ENCODE results near the gene MAD1L1.

The MAD1L1 gene

DNA sequence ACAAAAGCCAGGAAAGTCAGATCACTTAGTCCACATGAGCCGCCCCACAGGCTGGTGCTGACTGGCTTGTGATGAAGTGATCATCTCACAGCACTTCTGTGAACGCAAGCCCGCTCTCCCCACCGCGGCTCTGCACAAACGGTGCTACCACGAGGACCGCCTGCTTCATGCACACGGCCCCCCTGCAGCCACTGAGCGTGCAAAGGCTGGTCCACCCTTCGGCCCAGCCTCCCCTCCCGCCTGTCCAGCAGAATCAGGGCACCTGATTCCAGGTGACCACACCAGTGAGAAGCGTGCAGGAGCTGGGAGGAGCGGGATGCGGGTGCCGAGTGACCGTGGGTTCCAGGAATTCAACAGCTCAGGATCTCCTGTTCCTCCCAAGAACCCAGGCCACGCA lies 32.2 kb downstream of the MAD1L1 start:
- DNase-seq (ENCODE audit: low spot score) = no peak

DNA sequence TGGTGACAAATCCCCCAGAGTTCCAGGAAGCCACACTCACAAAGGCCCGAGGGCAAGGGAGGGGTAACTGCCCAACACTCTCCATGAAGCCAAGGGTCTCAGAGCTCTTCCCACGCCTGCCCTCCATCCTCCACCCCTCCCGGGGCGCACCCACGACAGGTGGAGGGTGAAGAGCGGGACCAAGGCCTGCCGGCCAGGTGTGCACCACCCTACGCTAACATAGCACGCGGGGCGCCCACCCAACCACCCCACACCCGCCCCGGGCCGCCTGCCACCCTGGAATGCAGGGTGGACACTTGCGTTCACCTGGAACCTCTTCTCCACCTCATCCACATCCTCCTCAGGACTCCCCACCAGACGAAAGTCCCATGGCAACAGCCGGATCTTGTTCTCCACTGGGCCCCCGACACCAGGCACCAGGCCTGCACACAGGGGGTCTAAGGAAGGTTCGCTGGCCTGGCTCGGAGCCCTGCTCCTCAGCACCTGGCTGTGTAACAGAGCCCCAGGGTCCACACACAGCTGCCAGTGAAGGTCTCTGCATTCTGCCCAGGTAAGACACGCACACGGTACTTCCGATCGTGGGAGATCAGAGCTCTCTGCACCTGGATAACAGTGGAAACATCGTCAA lies 32.7 kb downstream of the MAD1L1 start:
- DNase-seq (ENCODE audit: low spot score) = no peak

DNA sequence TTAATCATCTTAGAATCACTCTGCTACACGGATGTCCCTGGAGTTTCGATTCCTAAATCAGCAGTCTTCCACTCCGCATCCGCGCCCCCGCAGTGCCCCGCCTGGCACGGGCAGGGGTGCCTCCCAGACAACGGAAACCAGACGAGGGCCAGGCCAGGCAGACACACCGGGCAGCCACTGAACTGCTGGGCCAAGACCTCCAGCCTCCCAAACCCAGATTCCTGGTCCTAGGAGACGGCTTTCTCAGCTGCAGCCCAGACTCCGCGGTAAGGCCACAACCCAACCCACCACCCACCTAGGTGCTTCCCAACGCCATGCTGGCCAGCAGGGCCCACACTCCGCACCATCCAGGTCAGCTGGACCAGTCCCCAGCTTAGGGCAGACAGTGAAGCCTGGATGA lies 33.2 kb downstream of the MAD1L1 start:
- no peak for DNase-seq (ENCODE audit: low spot score)

DNA sequence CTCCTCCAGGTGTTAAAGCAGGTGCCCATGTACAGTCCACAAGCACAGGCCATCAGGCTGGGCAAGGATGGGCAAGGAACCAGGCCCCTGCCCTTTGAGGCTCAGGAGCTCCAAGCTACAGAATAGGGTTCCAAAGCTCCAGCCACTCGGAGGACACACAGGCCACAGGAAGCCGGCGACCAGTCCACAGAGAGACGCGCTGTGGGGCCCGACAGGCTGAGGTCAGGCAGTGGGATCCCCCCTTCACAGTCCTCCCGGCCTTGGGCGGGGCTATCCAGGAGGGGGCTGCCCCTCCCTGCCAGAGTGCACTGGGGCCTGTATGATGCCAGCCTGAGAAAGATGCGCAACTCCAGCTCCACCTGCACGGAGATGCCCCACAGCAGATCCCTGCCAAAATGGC lies 34.0 kb downstream of the MAD1L1 start:
- DNase-seq (ENCODE audit: low spot score) = no peak

DNA sequence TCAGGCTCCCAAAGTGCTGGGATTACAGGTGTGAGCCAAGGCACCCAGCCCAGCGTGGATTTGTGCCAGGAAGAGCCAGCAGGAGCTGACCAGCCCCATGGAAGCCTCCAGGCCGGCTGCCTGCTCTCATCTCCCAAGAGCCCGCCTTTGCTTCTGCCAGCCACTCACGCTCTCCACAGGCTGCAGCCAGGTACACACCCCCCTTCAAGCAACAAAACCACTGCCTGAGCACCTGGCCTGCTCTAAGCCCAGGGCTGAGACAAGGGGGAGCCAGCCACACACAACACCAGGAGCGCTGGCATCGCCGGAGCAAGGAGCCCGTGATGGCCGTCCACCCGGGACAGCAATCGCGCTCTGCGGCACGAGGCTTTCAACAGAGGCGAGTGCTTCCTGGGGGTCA lies 34.5 kb downstream of the MAD1L1 start:
- DNase-seq (ENCODE audit: low spot score) = no peak

DNA sequence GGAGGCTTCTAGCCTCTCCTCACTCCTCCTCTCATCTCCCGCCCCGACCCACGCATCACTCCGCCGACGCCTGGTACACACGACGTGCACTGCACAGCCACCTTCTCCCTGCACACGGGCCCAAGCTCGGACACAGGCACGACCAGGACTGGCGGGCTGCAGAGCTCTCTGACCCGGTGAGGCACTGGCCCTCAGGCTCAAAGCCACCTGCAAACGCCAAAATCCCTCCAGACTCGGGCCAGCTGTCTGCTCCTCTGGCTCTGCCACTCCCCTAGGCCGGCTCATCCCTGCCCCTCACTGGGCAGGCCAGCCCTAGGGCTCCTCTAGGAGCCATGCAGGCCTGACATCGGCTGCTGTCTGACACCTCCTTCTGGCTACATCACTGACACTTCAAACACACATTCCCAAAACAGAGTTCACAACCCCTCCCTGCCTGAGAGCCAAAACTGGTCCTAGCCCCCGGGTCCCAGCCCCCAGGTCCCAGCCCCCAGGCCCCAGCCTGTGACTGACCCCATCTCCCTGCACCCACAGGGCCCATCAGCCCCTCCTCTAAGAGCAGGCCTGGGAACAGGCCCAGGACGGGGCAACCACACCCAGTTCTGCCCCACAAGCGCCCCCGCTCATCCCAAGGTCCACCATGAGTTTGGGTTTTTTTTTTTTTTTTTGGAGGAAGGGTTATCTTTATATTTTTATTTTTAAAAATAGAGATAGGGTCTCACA lies 35.1 kb downstream of the MAD1L1 start:
- DNase-seq (ENCODE audit: low spot score) = no peak

DNA sequence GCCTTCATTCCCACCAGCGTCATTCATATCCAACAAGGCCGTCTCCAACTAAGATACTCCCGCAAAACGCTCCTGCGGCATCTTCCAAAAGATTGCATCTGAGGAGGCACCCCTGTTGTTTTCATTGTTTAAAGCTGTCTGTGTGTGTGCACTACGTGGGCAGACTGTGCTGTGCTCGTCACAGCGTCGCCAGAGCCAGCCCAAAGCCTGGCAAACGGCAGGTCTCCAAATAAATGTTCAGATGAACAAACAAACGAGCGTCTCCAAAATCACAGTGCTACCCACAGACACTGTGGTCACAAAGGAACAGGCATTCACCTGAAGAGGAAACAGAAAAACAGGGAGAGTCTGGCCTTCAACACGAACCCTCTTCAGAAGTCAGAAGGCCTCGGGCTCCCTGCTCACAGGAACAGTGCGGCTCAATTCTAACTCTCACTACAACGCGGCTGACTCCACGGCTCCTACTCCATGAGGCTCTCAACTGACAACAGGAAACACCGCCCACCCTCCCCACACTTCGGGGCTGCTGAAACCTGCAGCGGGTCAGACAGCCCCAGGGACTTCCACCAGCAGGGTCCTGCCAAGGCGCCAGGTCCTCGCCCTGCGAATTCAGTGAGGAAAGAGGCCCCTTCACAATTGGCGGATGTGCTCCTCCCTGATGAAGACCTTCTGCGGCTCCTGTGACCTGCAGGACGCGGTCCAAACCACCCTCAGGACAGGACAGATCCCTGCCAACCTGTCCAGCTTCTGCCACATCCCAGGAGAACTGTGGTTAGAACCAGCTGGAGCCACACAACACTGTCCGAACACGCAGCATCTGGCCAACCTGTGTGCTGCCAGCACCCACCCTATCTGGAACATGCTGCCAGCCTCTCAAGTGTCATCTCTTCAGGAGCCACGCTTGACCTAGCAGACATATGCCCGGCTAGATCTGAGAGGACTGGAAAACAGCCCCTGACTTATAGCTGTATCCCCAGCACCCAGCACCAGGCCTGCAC lies 36.1 kb downstream of the MAD1L1 start:
- no peak for DNase-seq (ENCODE audit: low spot score)

DNA sequence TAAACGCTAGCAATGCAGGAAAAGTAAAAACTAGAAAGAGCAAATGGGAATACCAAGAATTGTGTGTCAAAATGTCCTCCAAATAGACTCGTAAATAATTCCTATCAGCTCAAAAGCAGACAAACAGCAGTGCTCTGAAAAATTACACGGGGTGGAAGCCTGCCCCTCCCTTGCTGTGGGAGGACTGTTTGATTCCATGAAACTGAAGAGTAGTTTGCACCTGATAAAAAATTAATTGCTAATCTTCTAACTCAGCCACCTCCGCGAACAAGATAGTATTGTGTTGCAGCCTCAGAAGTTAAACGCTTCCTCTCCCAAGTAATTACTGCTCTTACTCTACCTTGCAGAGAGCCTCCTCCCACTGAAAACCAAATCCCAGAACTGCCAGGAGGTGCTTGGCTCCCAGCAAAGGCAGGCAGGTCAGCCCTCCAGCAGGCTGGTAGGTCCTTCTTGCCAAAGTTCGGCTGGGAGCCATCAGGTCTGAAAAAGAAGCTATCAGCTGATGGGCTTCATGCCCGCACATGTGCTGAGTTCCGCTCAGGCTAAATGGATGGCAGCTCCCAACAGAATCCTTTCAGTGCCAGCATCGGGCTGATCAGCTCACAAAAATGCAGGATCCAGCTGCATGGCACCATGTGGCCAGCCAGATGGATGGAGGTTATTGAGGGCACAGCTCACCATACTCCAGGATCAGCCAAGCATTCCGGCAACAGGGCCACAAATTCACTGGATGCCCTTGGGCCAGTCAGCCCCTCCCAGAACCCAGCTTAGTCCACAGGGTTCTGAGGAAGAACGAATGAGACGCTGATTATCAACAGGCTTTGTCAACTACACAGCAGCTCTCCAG lies 37.1 kb downstream of the MAD1L1 start:
- no peak for DNase-seq (ENCODE audit: low spot score)

DNA sequence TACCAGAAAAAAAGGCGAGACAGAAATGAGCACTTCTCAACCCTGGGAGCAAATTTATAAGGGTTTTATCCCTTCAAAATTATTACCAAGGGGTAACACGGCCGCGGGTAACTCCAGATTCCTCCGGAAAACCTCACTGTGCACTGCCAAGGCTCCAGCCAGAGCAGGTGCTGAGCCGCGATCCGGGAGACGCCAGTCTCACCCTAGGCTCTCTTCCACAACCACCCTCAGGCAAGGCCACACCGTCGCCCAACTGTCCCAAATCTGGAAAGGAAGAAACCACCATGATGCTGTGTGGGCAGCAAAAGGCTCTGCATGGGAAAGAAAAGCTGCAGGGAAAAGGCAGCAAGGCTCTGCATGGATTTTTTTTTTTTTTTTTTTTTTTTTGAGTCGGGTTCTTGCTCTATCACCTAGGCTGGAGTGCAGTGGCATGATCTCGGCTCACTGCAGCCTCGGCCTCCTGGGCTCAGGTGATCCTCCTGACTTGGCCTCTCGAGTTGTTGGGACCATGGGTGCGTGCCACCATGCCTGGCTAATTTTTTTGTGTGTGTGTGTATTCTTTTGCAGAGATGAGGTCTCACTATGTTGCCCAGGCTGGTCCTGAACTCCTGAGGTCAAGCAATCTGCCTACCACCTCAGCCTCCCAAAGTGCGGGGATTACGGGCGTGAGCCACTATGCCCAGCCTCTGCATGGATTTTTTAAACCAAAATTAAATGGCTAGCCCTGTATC lies 39.0 kb downstream of the MAD1L1 start:
- no peak for DNase-seq (ENCODE audit: low spot score)

DNA sequence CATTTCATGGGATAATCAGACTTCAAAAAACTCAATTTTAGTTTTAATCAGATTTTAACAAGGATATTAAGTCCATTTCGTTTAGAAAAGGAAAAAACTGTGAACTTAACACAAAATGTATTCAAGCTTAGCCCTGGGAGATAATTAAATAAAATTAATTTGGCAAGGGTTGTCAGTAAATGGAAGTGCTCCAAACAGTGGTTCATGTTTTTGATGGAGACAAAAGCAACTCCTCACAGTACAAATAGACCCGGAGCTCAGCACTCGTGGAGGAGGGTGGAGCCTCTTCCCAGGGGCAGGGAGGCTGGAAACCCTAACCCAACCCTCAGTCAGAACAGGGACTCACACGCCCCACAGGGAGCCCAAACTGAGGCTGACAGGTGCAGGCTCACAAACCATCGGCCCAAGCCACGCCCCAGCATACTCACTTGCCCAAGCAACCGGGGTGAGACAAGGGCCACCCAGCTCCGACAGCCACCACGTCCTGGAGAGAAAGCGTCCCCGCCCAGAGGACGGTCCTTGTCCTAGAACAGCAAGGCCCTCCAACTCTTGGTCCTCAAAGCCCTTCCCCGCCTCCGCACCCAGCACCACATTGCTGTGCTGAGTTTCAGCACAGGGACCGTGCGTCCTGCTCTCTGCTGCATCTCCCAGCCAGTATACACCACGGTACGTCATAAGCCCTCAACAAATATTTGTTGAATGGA lies 39.8 kb downstream of the MAD1L1 start:
- DNase-seq (ENCODE audit: low spot score) = no peak

DNA sequence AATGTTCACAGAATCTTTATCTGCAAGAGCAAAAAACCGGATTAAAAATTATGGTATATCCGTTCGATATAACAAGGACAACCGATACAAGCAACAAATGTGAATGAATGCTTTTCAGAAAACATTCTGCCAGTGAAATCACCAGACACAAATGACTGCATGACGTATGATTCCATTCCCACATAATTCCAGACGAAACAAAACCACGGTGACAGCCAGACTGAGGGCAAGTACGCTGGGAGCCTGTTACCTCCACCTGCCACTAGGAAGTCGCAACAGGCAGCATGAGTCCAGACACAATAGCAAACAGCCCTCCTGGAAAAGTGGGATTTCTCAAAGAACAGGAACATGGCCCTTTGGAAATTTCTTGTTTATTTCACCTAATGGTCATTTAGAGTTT lies 41.7 kb downstream of the MAD1L1 start:
- DNase-seq (ENCODE audit: low spot score) = no peak

DNA sequence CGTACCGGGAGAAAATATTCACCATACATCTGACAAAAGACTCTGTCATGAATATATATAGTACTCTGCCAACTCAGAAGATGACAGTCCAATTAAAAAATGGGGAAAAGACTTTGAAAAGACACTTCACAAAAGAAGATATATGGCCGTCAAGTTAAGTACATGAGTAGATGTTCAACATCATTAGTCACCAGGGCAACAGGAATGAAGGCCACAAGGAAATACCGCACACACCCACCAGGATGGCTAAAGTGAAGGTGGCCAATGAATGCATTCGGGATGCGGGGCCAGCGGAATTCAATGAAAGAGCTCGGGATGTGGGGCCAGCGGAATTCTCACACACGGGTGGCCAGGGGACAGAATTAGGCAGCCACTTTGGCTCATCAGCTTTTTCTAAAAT lies 42.2 kb downstream of the MAD1L1 start:
- DNase-seq (ENCODE audit: low spot score) = no peak

DNA sequence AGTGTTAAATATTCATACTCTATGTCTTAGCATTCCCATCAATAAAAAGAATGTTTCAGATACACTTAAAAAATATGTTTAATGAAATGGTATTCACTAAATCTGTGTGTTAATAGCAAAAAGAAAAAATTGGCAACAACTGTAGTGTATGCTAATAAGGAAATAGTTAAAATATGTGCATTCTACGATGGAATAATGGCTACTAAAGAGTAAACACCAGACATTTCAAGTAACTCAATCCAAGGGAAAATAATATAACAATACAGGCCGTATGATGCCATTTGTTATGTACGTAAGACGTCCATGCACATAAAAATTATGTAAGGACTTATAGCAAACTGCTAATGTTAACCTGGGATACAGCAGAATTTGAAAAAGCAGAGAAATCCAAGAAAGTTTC lies 46.6 kb downstream of the MAD1L1 start:
- no peak for DNase-seq (ENCODE audit: low spot score)

DNA sequence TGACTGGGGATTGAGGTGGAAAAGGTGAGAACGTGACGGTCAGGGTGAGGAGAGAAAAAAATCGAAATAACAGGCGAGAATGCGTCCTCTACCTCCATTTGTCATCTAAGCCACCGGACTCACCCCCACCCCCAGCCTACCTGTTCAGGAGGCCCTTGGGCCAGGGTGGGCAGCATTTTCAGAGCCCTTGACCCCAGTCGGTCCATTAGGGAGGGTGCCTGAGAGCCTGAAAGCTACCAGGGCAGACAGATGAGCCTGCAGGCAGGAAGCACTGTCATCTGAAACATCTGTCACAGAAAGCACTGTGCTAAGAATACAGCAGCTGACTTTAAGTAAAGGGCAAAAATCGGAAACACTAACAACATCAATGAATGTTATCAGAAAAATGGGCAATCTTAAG lies 47.0 kb downstream of the MAD1L1 start:
- DNase-seq (ENCODE audit: low spot score) = no peak

DNA sequence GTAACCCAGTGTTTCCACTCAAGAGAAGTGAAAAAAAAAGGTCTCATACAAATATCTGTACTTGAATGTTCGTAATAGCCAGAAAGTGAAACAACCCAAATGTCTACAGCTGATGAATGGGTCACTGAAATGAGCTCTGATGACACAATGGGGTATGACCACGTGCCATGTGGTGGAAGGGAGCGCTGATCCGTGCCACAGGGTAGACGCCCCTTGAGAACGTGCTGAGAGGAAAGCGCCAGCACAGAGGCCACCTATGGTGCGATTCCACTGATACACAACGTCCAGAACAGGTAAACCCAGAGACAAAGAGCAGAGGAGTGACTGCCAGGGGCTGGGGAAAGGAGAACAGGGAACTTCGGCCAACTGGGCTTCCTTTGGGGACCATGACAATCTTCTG lies 50.3 kb downstream of the MAD1L1 start:
- DNase-seq (ENCODE audit: low spot score) = no peak

DNA sequence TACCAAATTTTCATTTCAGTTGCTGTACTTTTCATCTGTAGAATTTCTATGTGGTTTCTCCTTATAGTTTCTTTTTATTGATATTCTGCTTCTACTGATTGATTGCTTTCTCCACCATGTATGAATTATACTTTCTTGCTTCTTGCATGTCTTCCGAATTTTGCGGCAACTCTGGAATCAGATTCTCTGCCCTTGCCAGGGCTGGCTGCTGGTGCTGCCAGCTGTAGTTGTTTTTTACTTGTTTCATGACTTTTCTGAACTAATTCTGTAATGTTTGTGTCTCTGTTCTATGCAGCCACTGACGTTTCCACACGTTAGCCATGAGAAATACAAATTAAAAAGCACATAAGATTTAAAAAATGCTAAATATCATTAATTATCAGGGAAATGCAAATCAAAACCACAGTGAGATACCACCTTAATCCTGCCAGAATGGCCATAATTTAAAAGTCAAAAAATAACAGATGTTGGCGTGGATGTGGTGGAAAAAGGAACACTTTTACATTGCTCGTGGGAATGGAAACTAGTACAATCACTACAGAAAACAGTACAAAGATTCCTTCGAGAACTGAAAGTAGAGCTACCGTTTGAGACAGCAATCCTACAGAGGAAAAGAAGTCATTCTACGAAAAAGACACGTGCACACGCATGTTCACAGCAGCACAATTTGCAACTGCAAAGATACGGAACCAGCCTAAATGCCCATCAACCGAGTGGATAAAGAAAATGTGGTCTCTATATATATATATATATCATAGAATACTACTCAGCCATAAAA lies 51.5 kb downstream of the MAD1L1 start:
- DNase-seq (ENCODE audit: low spot score) = no peak

DNA sequence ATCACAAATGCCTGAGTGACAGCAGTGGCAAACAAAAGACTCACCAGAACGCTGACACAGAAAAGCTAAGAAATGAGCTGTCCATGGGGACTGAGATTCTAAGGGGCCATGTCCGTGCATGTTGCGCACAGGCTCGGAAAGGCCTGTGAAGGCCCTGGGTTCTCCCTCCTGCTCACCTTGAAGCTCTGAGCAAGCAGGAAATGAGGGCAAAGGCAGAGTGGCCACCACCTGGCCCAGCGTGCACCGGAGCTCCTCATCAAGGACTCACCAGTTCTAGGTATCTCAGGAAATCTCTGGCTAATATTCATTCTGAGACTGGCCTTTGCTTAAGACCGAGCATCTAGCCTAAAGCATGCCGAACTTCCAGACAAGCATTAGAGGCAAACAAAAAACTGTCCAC lies 52.7 kb downstream of the MAD1L1 start:
- no peak for DNase-seq (ENCODE audit: low spot score)

DNA sequence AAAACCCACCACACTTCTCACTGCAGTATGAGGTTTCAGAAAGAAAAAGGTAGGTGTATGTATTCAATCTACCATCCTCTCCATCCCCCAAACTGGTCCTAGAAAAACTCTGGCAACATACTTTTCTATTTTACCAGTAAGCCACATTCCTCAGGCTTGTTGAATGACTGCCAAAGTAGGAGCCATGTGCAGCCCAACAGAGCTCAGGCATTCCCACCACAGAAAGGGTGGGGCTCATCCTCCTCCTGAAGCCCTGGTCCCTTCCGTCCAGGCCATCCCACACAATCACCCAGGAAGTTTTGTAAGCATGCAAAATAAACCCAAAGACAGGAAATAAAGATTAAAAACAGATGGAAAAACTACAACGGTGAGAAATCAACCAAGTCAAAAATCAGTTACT lies 57.2 kb downstream of the MAD1L1 start:
- no peak for DNase-seq (ENCODE audit: low spot score)

DNA sequence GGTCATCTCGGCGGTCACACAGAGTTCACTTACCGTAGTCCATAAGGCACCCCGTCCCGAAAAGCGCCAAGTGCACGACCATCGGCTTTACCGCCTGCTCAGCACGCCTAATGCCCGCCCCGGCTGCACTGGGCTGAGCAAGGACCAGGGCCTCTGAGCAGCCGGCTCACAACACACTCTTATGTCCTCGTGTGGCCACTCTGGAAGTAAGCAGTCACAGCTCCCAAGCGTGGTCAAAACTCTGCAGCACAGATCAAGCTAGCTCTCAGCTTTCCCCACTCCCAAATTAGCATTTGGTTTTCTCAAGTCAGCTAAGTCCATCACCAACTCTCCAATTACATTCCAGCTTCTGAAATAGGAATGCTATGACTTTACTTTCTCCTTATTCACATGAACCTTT lies 57.7 kb downstream of the MAD1L1 start:
- DNase-seq (ENCODE audit: low spot score) = no peak
